ENCODE results near the gene MTG1.
"Not testable (repeated sequence)": the region's sequence is repeated elsewhere in the genome, so short reads cannot be mapped to it uniquely, and the experiment has no call there.

MTG1 gene

DNA sequence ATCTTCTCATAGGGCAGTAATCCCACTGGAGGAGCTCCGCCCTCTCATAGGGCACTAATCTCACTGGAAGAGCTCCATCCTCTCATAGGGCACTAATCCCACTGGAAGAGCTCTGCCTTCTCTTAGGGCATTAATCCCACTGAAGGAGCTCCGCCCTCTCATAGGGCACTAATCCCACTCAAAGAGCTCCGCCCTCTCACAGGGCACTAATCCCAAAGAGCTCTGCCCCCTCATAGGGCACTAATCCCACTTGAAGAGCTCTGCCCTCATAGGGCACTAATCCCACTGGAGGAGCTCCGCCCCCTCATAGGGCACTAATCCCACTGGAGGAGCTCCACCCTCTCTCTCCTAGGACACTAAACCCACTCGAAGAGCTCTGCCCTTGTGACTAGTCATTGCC lies 32.7 kb upstream of the MTG1 start:
- TF ChIP-seq, protein P1, sequence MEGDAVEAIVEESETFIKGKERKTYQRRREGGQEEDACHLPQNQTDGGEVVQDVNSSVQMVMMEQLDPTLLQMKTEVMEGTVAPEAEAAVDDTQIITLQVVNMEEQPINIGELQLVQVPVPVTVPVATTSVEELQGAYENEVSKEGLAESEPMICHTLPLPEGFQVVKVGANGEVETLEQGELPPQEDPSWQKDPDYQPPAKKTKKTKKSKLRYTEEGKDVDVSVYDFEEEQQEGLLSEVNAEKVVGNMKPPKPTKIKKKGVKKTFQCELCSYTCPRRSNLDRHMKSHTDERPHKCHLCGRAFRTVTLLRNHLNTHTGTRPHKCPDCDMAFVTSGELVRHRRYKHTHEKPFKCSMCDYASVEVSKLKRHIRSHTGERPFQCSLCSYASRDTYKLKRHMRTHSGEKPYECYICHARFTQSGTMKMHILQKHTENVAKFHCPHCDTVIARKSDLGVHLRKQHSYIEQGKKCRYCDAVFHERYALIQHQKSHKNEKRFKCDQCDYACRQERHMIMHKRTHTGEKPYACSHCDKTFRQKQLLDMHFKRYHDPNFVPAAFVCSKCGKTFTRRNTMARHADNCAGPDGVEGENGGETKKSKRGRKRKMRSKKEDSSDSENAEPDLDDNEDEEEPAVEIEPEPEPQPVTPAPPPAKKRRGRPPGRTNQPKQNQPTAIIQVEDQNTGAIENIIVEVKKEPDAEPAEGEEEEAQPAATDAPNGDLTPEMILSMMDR (conservative IDR thresholded peaks at IDR 0.05), result no peak
- no peak overlapping the region for H3K27ac ChIP-seq

DNA sequence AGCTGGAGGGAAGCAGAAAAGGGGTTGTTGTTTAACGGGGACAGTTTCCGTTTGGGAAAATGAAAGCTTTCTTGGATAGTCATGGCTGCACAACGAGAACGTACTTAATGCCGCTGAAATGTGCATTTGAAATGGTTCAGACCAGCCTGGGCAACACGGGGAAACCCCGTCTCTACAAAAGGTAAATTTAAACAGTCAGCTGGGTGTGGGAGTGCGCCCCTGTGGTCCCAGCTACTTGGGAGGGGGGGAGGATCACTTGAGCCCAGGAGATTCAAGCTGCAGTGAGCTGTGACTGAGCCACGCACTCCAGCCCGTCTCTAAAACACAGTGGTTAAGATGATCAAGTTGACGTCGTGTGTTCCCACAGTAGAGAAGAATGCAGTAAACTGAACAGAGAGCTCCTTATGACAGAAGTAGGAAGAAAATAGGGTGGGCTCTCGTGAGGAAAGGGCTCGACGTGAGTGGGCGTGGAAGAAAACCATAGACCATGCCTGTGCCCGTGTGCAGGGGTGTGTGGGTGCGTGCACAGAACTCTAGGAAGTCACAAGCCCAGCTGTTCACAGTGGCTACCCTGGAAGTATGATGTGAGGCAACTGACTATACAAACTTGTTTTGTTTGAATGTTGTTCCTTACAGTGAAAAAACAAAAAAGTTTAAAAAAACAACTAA lies 32.0 kb upstream of the MTG1 start:
- TF ChIP-seq, protein P1 (conservative IDR thresholded peaks at IDR 0.05), result no peak
- H3K27ac ChIP-seq, result no peak overlapping the region

DNA sequence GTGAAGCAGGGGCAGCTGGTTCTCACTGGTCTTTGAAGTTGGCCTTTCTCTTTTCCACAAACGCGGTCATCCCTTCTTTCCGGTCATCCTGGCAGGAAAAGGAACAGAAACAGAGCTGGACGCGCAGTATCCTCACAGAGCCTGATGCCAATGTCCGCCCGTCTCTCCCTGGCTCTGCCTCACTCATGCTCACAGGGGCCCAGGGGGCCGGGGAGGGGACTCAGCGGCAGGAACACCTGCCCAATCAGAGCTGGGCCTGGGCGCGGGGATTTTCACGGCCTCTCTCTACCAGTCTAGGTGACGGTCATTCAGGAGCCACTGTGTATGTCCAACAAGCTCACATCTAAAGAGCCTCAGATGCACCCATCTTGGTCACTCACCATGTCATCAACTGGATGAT lies 31.1 kb upstream of the MTG1 start:
- TF ChIP-seq, protein P1 (conservative IDR thresholded peaks at IDR 0.05), result no peak
- no peak overlapping the region for H3K27ac ChIP-seq

DNA sequence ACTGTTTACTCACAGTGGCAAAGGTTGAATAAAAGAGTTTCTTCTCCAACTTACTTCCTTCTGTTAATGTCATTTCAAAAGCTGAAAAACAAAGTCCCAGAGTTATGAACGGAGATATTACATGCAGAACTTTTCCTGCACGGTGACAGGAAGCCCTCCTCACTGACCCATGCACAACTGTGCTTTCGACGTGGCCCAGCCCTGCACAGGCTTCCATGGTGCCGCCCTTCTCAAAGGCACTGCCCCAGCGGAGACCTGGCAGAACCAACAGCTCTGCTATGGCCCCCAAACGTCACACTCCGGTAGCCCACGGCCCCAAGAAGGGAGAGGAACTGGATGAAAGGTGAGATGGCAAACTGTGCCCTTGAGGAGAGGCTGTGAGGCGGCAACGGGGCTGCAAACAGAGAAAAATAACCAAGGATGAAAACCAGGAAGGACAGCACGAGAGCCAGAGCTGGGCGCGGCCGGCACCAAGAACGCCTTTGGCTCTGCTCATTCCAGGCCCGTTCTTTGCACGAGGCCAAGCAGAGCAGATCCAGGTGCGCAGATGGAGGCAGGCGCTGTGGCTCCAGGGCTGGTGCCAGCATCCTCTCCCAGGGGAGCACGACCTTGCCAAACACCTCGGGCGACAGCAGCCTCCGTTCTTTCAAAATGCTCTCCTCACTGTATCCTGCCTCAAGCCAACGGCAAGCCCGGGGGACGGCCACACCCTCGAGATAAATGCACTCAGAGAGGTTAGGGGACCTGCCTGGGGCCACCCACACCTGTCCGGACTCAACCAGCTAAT lies 29.1 kb upstream of the MTG1 start:
- TF ChIP-seq, protein P1 (conservative IDR thresholded peaks at IDR 0.05), result no peak
- peak overlapping the region; percentile 49 for H3K27ac ChIP-seq

DNA sequence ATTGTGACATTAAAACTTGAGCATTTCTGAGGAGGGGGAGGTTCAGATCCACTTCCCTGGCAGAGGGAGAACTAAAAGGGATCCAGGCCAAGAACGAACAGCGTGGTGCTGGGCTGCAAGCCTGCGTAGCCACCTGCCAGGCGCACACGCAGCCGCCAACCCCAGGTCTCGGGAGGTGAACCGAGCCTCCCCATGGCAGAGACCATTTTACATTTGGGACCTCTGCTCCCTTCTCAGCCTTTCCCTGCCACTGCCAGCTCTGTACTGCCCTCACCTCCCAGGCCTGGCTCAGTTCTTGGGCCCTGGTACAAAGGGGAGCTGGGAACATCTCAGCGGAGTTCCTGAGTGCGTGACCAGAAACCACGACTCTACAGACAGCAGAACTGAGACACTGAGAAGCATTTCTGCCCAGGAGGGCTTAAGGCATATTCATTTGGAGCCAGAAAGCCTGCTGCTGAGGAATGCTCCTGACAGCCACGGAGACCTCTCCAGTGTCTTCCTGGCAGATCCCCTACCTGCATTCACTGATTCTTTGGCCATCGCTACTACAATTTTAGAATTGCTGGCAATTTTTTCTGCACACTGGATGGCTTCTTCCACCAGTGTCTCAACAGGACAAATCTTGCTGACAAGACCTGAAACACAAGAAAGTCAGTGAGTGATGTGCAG lies 28.4 kb upstream of the MTG1 start:
- TF ChIP-seq, protein P1 (conservative IDR thresholded peaks at IDR 0.05), result no peak
- H3K27ac ChIP-seq, result peak overlapping the region; percentile 49

DNA sequence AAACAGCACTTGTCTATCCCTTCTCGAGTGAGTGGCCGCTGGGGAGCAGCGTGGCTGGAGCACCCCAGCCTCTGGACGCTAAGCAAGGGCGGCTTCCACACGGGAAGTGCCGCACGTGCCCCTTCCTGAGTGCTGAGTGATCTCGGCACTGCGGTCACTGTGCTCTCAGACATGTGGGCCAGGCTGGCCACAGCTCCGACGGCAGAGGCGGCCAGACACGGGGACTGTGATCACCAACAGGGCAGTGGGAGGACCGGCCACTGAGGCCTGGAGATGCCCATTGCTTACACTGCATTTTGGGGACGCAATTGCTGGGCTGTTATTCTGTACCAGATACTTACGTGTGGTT lies 27.9 kb upstream of the MTG1 start:
- peak overlapping the region; percentile 49 for H3K27ac ChIP-seq
- TF ChIP-seq, protein P1 (conservative IDR thresholded peaks at IDR 0.05), result no peak

DNA sequence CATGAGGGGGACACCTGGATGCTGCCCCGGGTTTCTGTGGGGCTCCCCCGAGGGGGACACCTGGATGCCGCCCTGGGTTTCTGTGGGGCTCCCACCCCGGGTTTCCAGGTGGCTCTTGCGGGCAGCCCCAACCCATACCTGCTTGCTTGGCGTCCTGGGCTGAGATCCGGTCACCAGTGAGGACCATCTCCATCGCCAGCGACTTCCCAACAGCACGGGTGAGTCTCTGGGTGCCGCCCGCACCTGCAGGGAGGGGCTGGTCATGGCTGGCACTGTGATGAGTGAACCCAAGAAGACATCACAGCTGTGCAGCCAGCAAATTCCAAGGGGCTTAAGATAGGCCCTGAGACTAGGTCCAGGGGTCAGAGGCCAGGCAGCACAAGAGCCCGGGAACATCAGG lies 27.2 kb upstream of the MTG1 start:
- TF ChIP-seq, protein P1 (conservative IDR thresholded peaks at IDR 0.05), result no peak
- no peak overlapping the region for H3K27ac ChIP-seq

DNA sequence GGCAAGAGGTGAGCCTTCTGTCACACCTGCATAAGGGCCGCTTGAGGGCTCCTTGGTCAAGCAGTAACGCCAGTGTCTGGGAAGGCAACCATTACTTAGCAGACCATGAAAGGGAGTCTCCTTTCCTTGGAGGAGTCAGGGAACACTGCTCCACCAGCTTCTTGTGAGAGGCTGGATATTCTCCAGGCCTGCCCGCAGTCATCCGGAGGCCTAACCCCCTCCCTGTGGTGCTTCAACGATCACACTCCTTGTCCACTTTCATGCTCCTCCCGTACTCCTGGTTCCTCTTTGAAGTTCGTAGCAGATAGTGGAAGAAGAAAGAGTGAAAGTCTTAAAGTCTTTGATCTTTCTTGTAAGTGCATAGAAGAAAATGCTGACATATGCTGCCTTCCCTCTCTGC lies 26.5 kb upstream of the MTG1 start:
- not testable (repeated sequence) for H3K27ac ChIP-seq

All from VCaP (cell line).